Suprapubic skin (tissue), 3 donors: Measurements from ENCODE around the gene ELMO1.

ENCODE experiments used
- CTCF ChIP-seq, 2 donors: fragments of 200-600 bp in 1 of 2; fragments of 450-650 bp in 1 of 2; sonication (generic) in 1 of 2; IDR thresholded peaks; one replicate each; pipeline ENCODE4 v1.5.1; 2016 to 2019; ENCODE audit warnings: antibody characterized with exemption in 2 of 2, mild to moderate bottlenecking in 1 of 2, moderate library complexity in 1 of 2
- EP300 ChIP-seq: sonication (generic); formaldehyde crosslinking; IDR thresholded peaks from one replicate; pipeline ENCODE4 v1.6.1; 2017; ENCODE audit warnings: antibody characterized with exemption
- POLR2A ChIP-seq, 2 donors: fragments of 450-650 bp; IDR thresholded peaks; one replicate each; pipeline ENCODE4 v1.6.1; 2017; ENCODE audit warnings: antibody characterized with exemption in 2 of 2, mild to moderate bottlenecking in 2 of 2, moderate library complexity in 2 of 2

DNA sequence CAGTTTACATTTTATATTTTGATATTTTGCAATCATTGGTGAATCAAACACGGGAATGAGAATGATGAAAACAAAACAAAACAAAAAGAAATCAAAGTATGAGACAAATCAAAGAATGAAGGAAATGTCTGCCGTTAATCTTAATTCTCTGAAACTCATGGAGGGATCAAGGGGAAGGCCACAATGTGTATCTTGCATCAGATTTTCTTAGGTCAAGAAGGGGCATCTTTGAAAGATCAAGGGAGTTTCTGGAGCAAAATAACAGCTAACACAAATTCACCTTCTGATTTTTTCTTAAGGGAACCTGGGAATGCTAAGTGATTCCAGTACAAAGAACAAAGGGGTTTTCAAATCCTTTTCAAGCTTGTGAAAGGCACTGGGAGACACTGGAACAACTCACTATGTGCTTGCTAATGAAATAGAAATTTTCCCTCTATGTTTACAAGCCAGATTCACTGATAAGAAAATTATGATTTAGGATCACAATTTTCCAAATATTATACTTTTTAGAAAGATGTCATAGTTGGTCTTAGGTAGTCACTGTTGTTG, 402.1 kb downstream of the ELMO1 start:
- TF ChIP-seq POLR2A (IDR thresholded peaks at IDR 0.05) (no peak), CTCF (IDR thresholded peaks at IDR 0.05) (no peak), EP300 (no peak)
